Endodermal cell (in vitro differentiated cells): ENCODE measurements around the gene ROR2. TPM values are rescaled to one million over a fixed set of nuclear protein-coding genes. Genes with fewer than 3 reads are reported as not detected.
A peak's percentile ranks its signal among the peaks of the same experiment; 100 is the strongest.

Experiments
- DNase-seq: peaks from one replicate; pipeline ENCODE4 v3.0.0-alpha.2; 2017
- H3K27ac ChIP-seq: 2 replicates; pipeline ENCODE4 v1.5.1; 2013; ENCODE audit warnings: mild to moderate bottlenecking, low read depth, low read length, moderate library complexity
- H3K27me3 ChIP-seq: 2 replicates; pipeline ENCODE4 v1.6.1; 2013; ENCODE audit warnings: mild to moderate bottlenecking, low read length, moderate library complexity; ENCODE audit not compliant: insufficient read depth, control insufficient read depth, poor library complexity, severe bottlenecking
- H3K36me3 ChIP-seq: 2 replicates; pipeline ENCODE4 v1.7.0; 2013; ENCODE audit warnings: mild to moderate bottlenecking, low read length, moderate library complexity; ENCODE audit not compliant: control insufficient read depth, insufficient read depth
- H3K4me1 ChIP-seq: one replicate; pipeline ENCODE4 v1.7.0; 2013; ENCODE audit warnings: low read length; ENCODE audit not compliant: control insufficient read depth, insufficient read depth
- H3K4me3 ChIP-seq: 2 replicates; pipeline ENCODE4 v1.5.1; 2013; ENCODE audit warnings: mild to moderate bottlenecking, low read length, moderate library complexity
- H3K9ac ChIP-seq: 2 replicates; pipeline ENCODE4 v1.6.1; 2013; ENCODE audit warnings: mild to moderate bottlenecking, low read length, moderate library complexity; ENCODE audit not compliant: poor library complexity, severe bottlenecking; ENCODE audit errors: extremely low read depth
- H3K9me3 ChIP-seq: 2 replicates; pipeline ENCODE4 v1.6.1; 2013; ENCODE audit warnings: mild to moderate bottlenecking, low read length, moderate library complexity; ENCODE audit not compliant: control insufficient read depth
- H3K27ac Mint-ChIP-seq: 2 replicates; pipeline ENCODE4 v1.8.0; 2020; ENCODE audit warnings: mixed read lengths
- H3K27me3 Mint-ChIP-seq: 2 replicates; pipeline ENCODE4 v1.8.0; 2021; ENCODE audit warnings: mild to moderate bottlenecking, mixed read lengths; ENCODE audit not compliant: insufficient read depth
- H3K36me3 Mint-ChIP-seq: 2 replicates; pipeline ENCODE4 v1.8.0; 2020; ENCODE audit warnings: low read depth, mixed read lengths
- H3K4me1 Mint-ChIP-seq: 2 replicates; pipeline ENCODE4 v1.8.0; 2020; ENCODE audit warnings: mixed read lengths
- H3K4me3 Mint-ChIP-seq: 2 replicates; pipeline ENCODE4 v1.8.0; 2020; ENCODE audit warnings: mild to moderate bottlenecking, moderate library complexity, mixed read lengths
- H3K9me3 Mint-ChIP-seq: 2 replicates; pipeline ENCODE4 v1.8.0; 2020; ENCODE audit warnings: mild to moderate bottlenecking, mixed read lengths
- CTCF ChIP-seq: fragments of 200-600 bp; sonication (generic); conservative IDR thresholded peaks from 2 replicates; pipeline ENCODE4 v1.5.0; 2021; ENCODE audit warnings: antibody characterized with exemption, mild to moderate bottlenecking
- WGBS, 2 experiments: methylation state at CpG; one replicate each; pipeline versions ENCODE4 v1.1.5 to v1.1.7; 2013; ENCODE audit warnings: missing lambda C conversion rate in 2 of 2, mixed read lengths in 1 of 2; ENCODE audit not compliant: insufficient coverage in 1 of 2, insufficient read length in 1 of 2; 5-methylcytosine and 5-hydroxymethylcytosine counted together
- total RNA-seq, 2 donors: library from RNA; stranded (reverse); fragmentation: NEBNext Ultra II Directional in 1 of 2; extraction: Animal tissue kit (Norgen Biotek cat#: 25700) in 1 of 2; gene quantifications; 2 replicates in 1 of 2; 3 replicates in 1 of 2; pipeline ENCODE4 v1.2.1, GENCODE V29; 2021

The ROR2 gene
- total RNA-seq, 2 donors from 2014 or later: 104 to 160 TPM

GRCh38 chr9:91655658-91656057 is 294.4 kb downstream of the ROR2 start:
- Mint-ChIP-seq H3K27me3 (no peaks in the 10 kb centered on the region), H3K4me1 (peaks cover 17% of the 10 kb centered on the region), H3K27ac (no peak overlapping the region), H3K9me3 (no peaks in the 10 kb centered on the region), H3K4me3 (no peak overlapping the region), H3K36me3 (no peaks in the 10 kb centered on the region)
- no peak overlapping the region for H3K27ac ChIP-seq
- DNase-seq: no peak
- H3K4me1 ChIP-seq: no peaks in the 10 kb centered on the region
- 86 to 95% methylated on average over 4 of the region's 4 CpGs for WGBS, 2 experiments
- no peaks in the 10 kb centered on the region for H3K27me3 ChIP-seq
- H3K36me3 ChIP-seq: peaks cover 5% of the 10 kb centered on the region
- H3K4me3 ChIP-seq: no peak overlapping the region
- peaks cover 5% of the 10 kb centered on the region for H3K9me3 ChIP-seq
- no peak overlapping the region for H3K9ac ChIP-seq
- TF ChIP-seq CTCF: no peak

- H3K36me3 Mint-ChIP-seq: no peaks in the 10 kb centered on the region
- 87 to 93% methylated on average over 6 of the region's 6 CpGs for WGBS, 2 experiments
- no peak for TF ChIP-seq CTCF
Measured at GRCh38 chr9:91655215-91655614, 294.8 kb downstream of the ROR2 start.

GRCh38 chr9:91654527-91654926 is 295.5 kb downstream of the ROR2 start:
- H3K4me3 ChIP-seq: peak overlapping the region; percentile 2

More at GRCh38 chr9:91655215-91655614, 294.8 kb downstream of the ROR2 start:
- Histone ChIP-seq H3K36me3 (peaks cover 5% of the 10 kb centered on the region), H3K4me3 (no peak overlapping the region), H3K27me3 (no peaks in the 10 kb centered on the region), H3K9ac (no peak overlapping the region), H3K4me1 (no peaks in the 10 kb centered on the region), H3K9me3 (peaks cover 5% of the 10 kb centered on the region), H3K27ac (no peak overlapping the region)
- Mint-ChIP-seq H3K4me1 (peaks cover 17% of the 10 kb centered on the region), H3K4me3 (no peak overlapping the region), H3K27me3 (peaks cover 1% of the 10 kb centered on the region), H3K27ac (no peak overlapping the region), H3K9me3 (no peaks in the 10 kb centered on the region)
- DNase-seq: no peak

More at GRCh38 chr9:91654527-91654926, 295.5 kb downstream of the ROR2 start:
- peak; percentile 32 for TF ChIP-seq CTCF
- Histone ChIP-seq H3K27ac (no peak overlapping the region), H3K9me3 (peaks cover 5% of the 10 kb centered on the region), H3K36me3 (peaks cover 5% of the 10 kb centered on the region), H3K9ac (no peak overlapping the region), H3K27me3 (no peaks in the 10 kb centered on the region), H3K4me1 (no peaks in the 10 kb centered on the region)
- WGBS, 2 experiments: 95% methylated on average over 1 of the region's 1 CpG; no CpG with 5 or more reads in 1 of the 2 experiments
- Mint-ChIP-seq H3K27ac (no peak overlapping the region), H3K27me3 (peaks cover 3% of the 10 kb centered on the region), H3K4me1 (peaks cover 17% of the 10 kb centered on the region), H3K9me3 (no peaks in the 10 kb centered on the region), H3K4me3 (no peak overlapping the region), H3K36me3 (no peaks in the 10 kb centered on the region)
- peak; percentile 52 for DNase-seq
